SK-N-SH (cell line): Measurements from ENCODE around the gene UQCRC1. TPM values are rescaled to one million over a fixed set of nuclear protein-coding genes. Genes with fewer than 3 reads are reported as not detected.
"Not testable (repeated sequence)": the region's sequence is repeated elsewhere in the genome, so short reads cannot be mapped to it uniquely, and the experiment has no call there.

Source experiments
- CTCF ChIA-PET: fragments of 300-600, 350-600 bp; formaldehyde crosslinking; extraction: SDS; loops from one replicate; lab custom pipeline; 2021; lab: Yijun Ruan, JAX
- POLR2A ChIA-PET: fragments of 350-600 bp; sonication (Branson Sonifier 250); formaldehyde crosslinking; extraction: SDS; loops from one replicate; lab custom pipeline; 2020; ENCODE audit warnings: antibody characterized with exemption, inconsistent platforms; lab: Yijun Ruan, JAX
- DNase-seq: peaks from one replicate; pipeline ENCODE4 v3.0.0; 2012
- H2AFZ ChIP-seq: fragments of 200-600 bp; sonication (generic); 2 replicates; pipeline ENCODE4 v1.8.1; 2016; ENCODE audit warnings: antibody characterized with exemption, mild to moderate bottlenecking, low read depth
- H3F3A ChIP-seq: fragments of 200-600 bp; sonication (generic); replicated peaks from 2 replicates; pipeline ENCODE3; 2016; ENCODE audit warnings: antibody characterized with exemption, mild to moderate bottlenecking; ENCODE audit not compliant: insufficient read depth
- H3K27ac ChIP-seq, 2 experiments: fragments of 200-500 bp in 1 of 2; fragments of 200-600 bp in 1 of 2; sonication (Bioruptor generic) in 1 of 2; sonication (generic), shearing (Covaris generic) in 1 of 2; 2 replicates each; pipeline versions ENCODE4 v1.5.1 to v1.6.1; 2014 to 2016; ENCODE audit warnings: low read depth in 2 of 2, inconsistent platforms in 1 of 2, low read length in 1 of 2, mild to moderate bottlenecking in 1 of 2, mixed read lengths in 1 of 2
- H3K27me3 ChIP-seq: fragments of 200-600 bp; sonication (generic), shearing (Covaris generic); 2 replicates; pipeline ENCODE4 v1.6.1; 2016; ENCODE audit warnings: mixed run types; ENCODE audit not compliant: insufficient read depth
- H3K36me3 ChIP-seq, 2 experiments: fragments of 200-500 bp in 1 of 2; fragments of 200-600 bp in 1 of 2; sonication (Bioruptor generic) in 1 of 2; sonication (generic) in 1 of 2; replicated peaks in 1 of 2; 2 replicates each; pipeline versions ENCODE3 to v1.5.1; 2014 to 2016; ENCODE audit warnings: low read length in 1 of 2, mild to moderate bottlenecking in 1 of 2; ENCODE audit not compliant: insufficient read depth in 2 of 2, control insufficient read depth in 1 of 2
- H3K4me1 ChIP-seq, 2 experiments: fragments of 200-500 bp in 1 of 2; fragments of 200-600 bp in 1 of 2; sonication (Bioruptor generic) in 1 of 2; sonication (generic), shearing (Covaris generic) in 1 of 2; 2 replicates each; pipeline versions ENCODE4 v1.5.1 to v1.6.1; 2014 to 2016; ENCODE audit warnings: low read depth in 1 of 2, low read length in 1 of 2, mixed run types in 1 of 2; ENCODE audit not compliant: insufficient read depth in 2 of 2, control insufficient read depth in 1 of 2
- H3K4me2 ChIP-seq: fragments of 200-600 bp; sonication (generic), shearing (Covaris generic); 2 replicates; pipeline ENCODE4 v1.6.1; 2017; ENCODE audit warnings: mixed run types
- H3K4me3 ChIP-seq, 2 experiments: fragments of 200-500 bp in 1 of 2; fragments of 200-600 bp in 1 of 2; sonication (Bioruptor generic) in 1 of 2; sonication (generic), shearing (Covaris generic) in 1 of 2; 2 replicates each; pipeline versions ENCODE4 v1.5.1 to v1.8.1; 2014 to 2016; ENCODE audit warnings: low read depth in 2 of 2, inconsistent platforms in 1 of 2, low read length in 1 of 2, mild to moderate bottlenecking in 1 of 2, mixed read lengths in 1 of 2, moderate library complexity in 1 of 2
- H3K79me2 ChIP-seq: fragments of 200-600 bp; sonication (generic); 2 replicates; pipeline ENCODE4 v1.8.1; 2017; ENCODE audit warnings: mild to moderate bottlenecking; ENCODE audit not compliant: insufficient read depth
- H3K9ac ChIP-seq: fragments of 200-600 bp; sonication (generic); 2 replicates; pipeline ENCODE4 v1.6.1; 2017; ENCODE audit warnings: mixed run types
- H3K9me2 ChIP-seq: fragments of 200-600 bp; sonication (generic); 2 replicates; pipeline ENCODE4 v1.6.1; 2017; ENCODE audit warnings: mixed run types
- H3K9me3 ChIP-seq: fragments of 200-600 bp; sonication (generic); 2 replicates; pipeline ENCODE4 v1.6.1; 2017; ENCODE audit warnings: mixed run types, mild to moderate bottlenecking, moderate library complexity
- H4K20me1 ChIP-seq: fragments of 200-600 bp; sonication (generic); 2 replicates; pipeline ENCODE4 v1.6.1; 2017; ENCODE audit warnings: mild to moderate bottlenecking, mixed run types; ENCODE audit not compliant: insufficient read depth
- EZH2phosphoT487 ChIP-seq: fragments of 200-600 bp; sonication (generic); IDR thresholded peaks from 2 replicates; pipeline ENCODE4 v1.6.1; 2017; ENCODE audit warnings: low read depth, mixed run types, mild to moderate bottlenecking, antibody characterized with exemption, moderate library complexity, borderline replicate concordance
- NFIC ChIP-seq: IDR thresholded peaks from 2 replicates; pipeline ENCODE4 v1.4.0; 2012; ENCODE audit warnings: borderline replicate concordance
- POLR2AphosphoS5 ChIP-seq: IDR thresholded peaks from 2 replicates; pipeline ENCODE4 v1.6.1; 2012; ENCODE audit warnings: low read depth, low read length
- REST ChIP-seq: IDR thresholded peaks from 2 replicates; pipeline ENCODE4 v1.6.1; 2012; ENCODE audit warnings: mild to moderate bottlenecking, low read depth, low read length, moderate library complexity
- TAF1 ChIP-seq: IDR thresholded peaks from 2 replicates; pipeline ENCODE4 v1.6.1; 2012; ENCODE audit warnings: low read depth, mild to moderate bottlenecking, low read length, moderate library complexity, borderline replicate concordance
- ZBTB33 ChIP-seq: IDR thresholded peaks from 2 replicates; pipeline ENCODE4 v1.4.0; 2012; ENCODE audit warnings: low read depth, borderline replicate concordance
- WGBS: methylation state at CpG from one replicate; pipeline ENCODE4 v1.1.6; 2017; ENCODE audit warnings: low lambda C conversion rate; 5-methylcytosine and 5-hydroxymethylcytosine counted together
- polyA plus RNA-seq, 3 experiments: library from polyadenylated mRNA; depleted of rRNA; stranded (reverse); fragments of >200 nt; gene quantifications; 2 replicates each; pipeline ENCODE4 v1.2.3, GENCODE V29; 2012
- small RNA-seq, 7 experiments: library from RNA; depleted of rRNA; stranded (forward); fragments of <200 nt; gene quantifications; one replicate each; pipeline ENCODE3, GENCODE V24; 2012

Gene UQCRC1
- polyA plus RNA-seq, 1 of the 3 experiments (the other 2 are of a cell fraction) = 284 TPM

- H4K20me1 ChIP-seq = no peaks in the 10 kb centered on the region
- ChIA-PET POLR2A (interaction anchor here (0.7 kb wide), 1 partner anchor 10 kb away, joined by 3 read pairs; no protein-coding TSS in a partner anchor), CTCF (interaction anchor here (0.7 to 12.6 kb wide), 4 partner anchors 87 to 151 kb away, joined by 3 to 136 read pairs (median 10); a partner anchor contains a TSS)
Observed at GRCh38 chr3:48552111-48552951, 57.1 kb downstream of the UQCRC1 start.

GRCh38 chr3:48551651-48552050 is 57.8 kb downstream of the UQCRC1 start:
- H3K27me3 ChIP-seq, H4K20me1 ChIP-seq, POLR2A ChIA-PET, H2AFZ ChIP-seq, H3K4me2 ChIP-seq, H3K9me2 ChIP-seq, H3F3A ChIP-seq, DNase-seq, H3K9ac ChIP-seq, H3K36me3 ChIP-seq, H3K27ac ChIP-seq, H3K9me3 ChIP-seq, H3K4me3 ChIP-seq: not testable (repeated sequence)
- H3K4me1 ChIP-seq = peaks cover 5 to 24% of the 10 kb centered on the region in 2 experiments; a peak in 1 of 4 replicates
- CTCF ChIA-PET = interaction anchor here (0.7 to 12.6 kb wide), 3 partner anchors 87 to 116 kb away, joined by 3 to 136 read pairs (median 17); a partner anchor contains a TSS
- WGBS = 81% methylated on average over 6 of the region's 7 CpGs
- peaks cover 15% of the 10 kb centered on the region; the same call in 1 of the 2 replicates for H3K79me2 ChIP-seq

More at GRCh38 chr3:48552111-48552951, 57.1 kb downstream of the UQCRC1 start:
- H3K9me2 ChIP-seq = no peaks in the 10 kb centered on the region
- TF ChIP-seq EZH2phosphoT487 = no peak
- TF ChIP-seq REST = no peak
- no peak for TF ChIP-seq TAF1
- no peak for TF ChIP-seq POLR2AphosphoS5
- no peak for TF ChIP-seq ZBTB33
- TF ChIP-seq NFIC = no peak
- TF ChIP-seq, all 33 proteins: peak for 0
- Histone ChIP-seq H3K27me3 (no peaks in the 10 kb centered on the region), H3K9me3 (no peaks in the 10 kb centered on the region), H3K4me1 (peaks cover 7 to 27% of the 10 kb centered on the region in 2 experiments; a peak in 2 of 4 replicates), H3K9ac (no peak overlapping the region), H3K79me2 (peaks cover 15% of the 10 kb centered on the region; the same call in 1 of the 2 replicates), H3F3A (peaks cover 2% of the 10 kb centered on the region), H3K27ac (no peak overlapping the region), H3K36me3 (peaks cover 2 to 4% of the 10 kb centered on the region in 2 experiments), H2AFZ (no peak overlapping the region), H3K4me3 (no peak overlapping the region), H3K4me2 (no peak overlapping the region)
- DNase-seq = no peak
- 92% methylated on average over 7 of the region's 14 CpGs for WGBS

Small RNAs within 50 kb of the gene (small RNA-seq; reads per million reads assigned to genes)
- 0 to 0.59 (median 0) reads per million in 7 experiments for gene MIR6823

Other genes starting within 250 kb of the UQCRC1 start
- 0.07 TPM in 1 of 2 replicates, not detected in the other for gene FBXW12, start 237.4 kb downstream of the UQCRC1 start, polyA plus RNA-seq (2012; rRNA removed)
- 38.0 and 39.8 TPM in 2 replicates for gene PLXNB1, start 179.6 kb downstream of the UQCRC1 start, polyA plus RNA-seq (2012; rRNA removed)
- gene CCDC51, start 169.5 kb downstream of the UQCRC1 start, polyA plus RNA-seq (2012; rRNA removed) = 24.2 and 29.6 TPM in 2 replicates
- 393 and 438 TPM in 2 replicates for gene TMA7, start 169.4 kb downstream of the UQCRC1 start, polyA plus RNA-seq (2012; rRNA removed)
- gene ATRIP, start 162.9 kb downstream of the UQCRC1 start, polyA plus RNA-seq (2012; rRNA removed) = 5.6 and 6.5 TPM in 2 replicates
- gene SHISA5, start 105.5 kb downstream of the UQCRC1 start, polyA plus RNA-seq (2012; rRNA removed) = 141 and 194 TPM in 2 replicates
- gene PFKFB4, start 52.8 kb downstream of the UQCRC1 start, polyA plus RNA-seq (2012; rRNA removed) = 5.7 and 6.7 TPM in 2 replicates
- 0.50 and 0.69 TPM in 2 replicates for gene UCN2, start 45.9 kb downstream of the UQCRC1 start, polyA plus RNA-seq (2012; rRNA removed)
- gene COL7A1, start 14.3 kb downstream of the UQCRC1 start, polyA plus RNA-seq (2012; rRNA removed) = 7.1 and 10.8 TPM in 2 replicates
- not detected in 2 replicates for gene TMEM89, start 12.1 kb upstream of the UQCRC1 start, polyA plus RNA-seq (2012; rRNA removed)
- gene SLC26A6, start 25.8 kb upstream of the UQCRC1 start, polyA plus RNA-seq (2012; rRNA removed) = 31.9 and 39.6 TPM in 2 replicates
- gene CELSR3, start 53.2 kb upstream of the UQCRC1 start, polyA plus RNA-seq (2012; rRNA removed) = 10.0 and 11.7 TPM in 2 replicates
- gene NCKIPSD, start 76.3 kb upstream of the UQCRC1 start, polyA plus RNA-seq (2012; rRNA removed) = 20.4 and 24.9 TPM in 2 replicates
- 178 and 219 TPM in 2 replicates for gene IP6K2, start 107.6 kb upstream of the UQCRC1 start, polyA plus RNA-seq (2012; rRNA removed)
- 5.2 and 5.7 TPM in 2 replicates for gene PRKAR2A, start 238.2 kb upstream of the UQCRC1 start, polyA plus RNA-seq (2012; rRNA removed)